Measurements from ENCODE around the gene PSME1. TPM values are rescaled to one million over a fixed set of nuclear protein-coding genes. Genes with fewer than 3 reads are reported as not detected.

Gene PSME1
- total RNA-seq, 2 experiments from 2014 or later: 149 to 187 TPM

DNA sequence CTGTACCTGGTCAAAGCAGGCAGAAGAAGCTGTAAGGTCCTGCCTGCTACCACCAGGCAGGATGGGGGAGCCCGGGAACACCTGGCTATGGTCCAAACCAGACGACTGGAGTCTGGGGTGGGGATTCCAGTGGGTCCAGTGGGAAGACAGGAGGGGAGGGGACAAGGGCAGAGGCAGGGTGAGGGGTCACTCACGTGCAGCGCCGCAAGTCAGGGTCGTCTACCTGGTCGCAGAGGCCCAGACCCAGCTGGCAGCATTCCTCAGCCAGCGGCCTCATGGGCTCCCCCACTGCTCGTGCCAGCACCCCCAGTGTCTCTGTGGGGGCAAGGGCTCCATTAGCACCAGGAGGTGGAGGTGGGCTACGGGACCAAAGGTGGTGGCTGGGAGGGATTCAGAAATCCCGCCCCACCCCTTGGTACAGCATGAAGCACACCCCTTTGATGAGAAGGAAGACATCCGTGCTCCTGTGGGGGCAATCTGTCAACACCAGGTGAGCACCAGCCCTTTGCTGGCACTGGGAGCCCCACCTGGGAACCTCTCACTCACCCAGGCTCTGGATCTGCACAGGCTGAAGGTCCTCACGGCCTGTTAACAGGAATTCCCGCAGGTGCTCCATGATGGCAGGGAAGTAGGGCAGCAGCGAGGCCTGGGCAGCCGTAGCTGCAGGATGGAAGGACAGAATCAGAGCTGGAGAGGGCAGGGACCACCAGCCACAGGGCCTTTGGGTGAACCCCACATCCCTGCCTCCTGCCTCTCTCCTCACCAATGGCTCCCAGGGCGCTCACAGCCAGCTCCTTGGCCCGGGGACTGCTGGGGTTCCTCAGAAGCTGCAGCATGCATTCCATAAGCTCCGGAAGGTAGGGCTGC lies 48.3 kb downstream of the PSME1 start:
- peaks cover 11% of the 10 kb centered on the region; the same call in 1 of the 2 replicates for H3K79me2 ChIP-seq (ENCODE audit: insufficient read depth, low read depth, low read length)
- no peaks in the 10 kb centered on the region for H3K9me2 ChIP-seq (ENCODE audit: insufficient read depth, low read length)
- no peak overlapping the region for H3K27ac ChIP-seq (ENCODE audit: low read depth, low read length, poor library complexity, severe bottlenecking)
- H2AFZ ChIP-seq (ENCODE audit: low read length): no peak overlapping the region
- no peak overlapping the region for H3K4me2 ChIP-seq (ENCODE audit: low read length)
- TF ChIP-seq, protein P1, sequence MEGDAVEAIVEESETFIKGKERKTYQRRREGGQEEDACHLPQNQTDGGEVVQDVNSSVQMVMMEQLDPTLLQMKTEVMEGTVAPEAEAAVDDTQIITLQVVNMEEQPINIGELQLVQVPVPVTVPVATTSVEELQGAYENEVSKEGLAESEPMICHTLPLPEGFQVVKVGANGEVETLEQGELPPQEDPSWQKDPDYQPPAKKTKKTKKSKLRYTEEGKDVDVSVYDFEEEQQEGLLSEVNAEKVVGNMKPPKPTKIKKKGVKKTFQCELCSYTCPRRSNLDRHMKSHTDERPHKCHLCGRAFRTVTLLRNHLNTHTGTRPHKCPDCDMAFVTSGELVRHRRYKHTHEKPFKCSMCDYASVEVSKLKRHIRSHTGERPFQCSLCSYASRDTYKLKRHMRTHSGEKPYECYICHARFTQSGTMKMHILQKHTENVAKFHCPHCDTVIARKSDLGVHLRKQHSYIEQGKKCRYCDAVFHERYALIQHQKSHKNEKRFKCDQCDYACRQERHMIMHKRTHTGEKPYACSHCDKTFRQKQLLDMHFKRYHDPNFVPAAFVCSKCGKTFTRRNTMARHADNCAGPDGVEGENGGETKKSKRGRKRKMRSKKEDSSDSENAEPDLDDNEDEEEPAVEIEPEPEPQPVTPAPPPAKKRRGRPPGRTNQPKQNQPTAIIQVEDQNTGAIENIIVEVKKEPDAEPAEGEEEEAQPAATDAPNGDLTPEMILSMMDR (conservative IDR thresholded peaks at IDR 0.05; ENCODE audit: low read length): no peak
- no peak for TF ChIP-seq EZH2phosphoT487 (IDR thresholded peaks at IDR 0.05; ENCODE audit: borderline replicate concordance, low read depth, low read length)
- H3K9me3 ChIP-seq (ENCODE audit: low read length): no peaks in the 10 kb centered on the region
- no peak for DNase-seq (ENCODE audit: low spot score)
- CTCF ChIA-PET (ENCODE audit: unreplicated experiment): no interaction called here
- peaks cover 74% of the 10 kb centered on the region for H3K36me3 ChIP-seq (ENCODE audit: insufficient read depth, low read length)
- BruUV-seq (replicated peaks): no TSS peak
- intact Hi-C loops (cut with micrococcal nuclease; ENCODE audit: unreplicated experiment): no loop called here
- peaks cover 15% of the 10 kb centered on the region for H3K4me1 ChIP-seq (ENCODE audit: insufficient read depth, low read length, poor library complexity, severe bottlenecking)
- no peaks in the 10 kb centered on the region for H4K20me1 ChIP-seq (ENCODE audit: insufficient read depth, low read length)
- H3K4me3 ChIP-seq (ENCODE audit: low read depth, low read length, poor library complexity, severe bottlenecking): no peak overlapping the region
- POLR2A ChIA-PET: interaction anchor here (0.7 kb wide), 1 partner anchor 261 kb away, joined by 3 read pairs; no protein-coding TSS in a partner anchor

DNA sequence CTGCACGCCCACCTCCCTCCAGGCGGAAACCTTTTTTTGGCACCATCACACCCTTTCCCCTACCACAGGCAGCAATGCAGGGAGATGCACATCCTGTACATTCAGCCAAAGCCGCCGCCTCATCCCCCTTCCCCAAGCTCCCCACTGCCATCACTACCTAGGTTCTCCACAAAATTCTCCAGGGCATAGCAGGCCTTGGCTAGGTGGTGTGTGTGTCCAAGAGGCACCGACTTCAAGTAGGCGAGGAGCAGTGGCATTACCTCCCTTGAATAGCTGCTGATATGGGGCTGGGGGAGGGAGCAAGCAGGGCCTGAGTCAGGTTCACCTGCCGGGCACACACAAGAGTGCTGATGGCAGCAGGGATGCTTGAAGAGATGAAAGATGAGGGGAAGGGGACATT lies 49.0 kb downstream of the PSME1 start:
- Histone ChIP-seq H3K36me3 (ENCODE audit: insufficient read depth, low read length) (peaks cover 70% of the 10 kb centered on the region), H3K4me3 (ENCODE audit: low read depth, low read length, poor library complexity, severe bottlenecking) (no peak overlapping the region), H3K4me1 (ENCODE audit: insufficient read depth, low read length, poor library complexity, severe bottlenecking) (peaks cover 16% of the 10 kb centered on the region), H3K4me2 (ENCODE audit: low read length) (no peak overlapping the region), H4K20me1 (ENCODE audit: insufficient read depth, low read length) (no peaks in the 10 kb centered on the region), H3K9me3 (ENCODE audit: low read length) (no peaks in the 10 kb centered on the region), H3K9me2 (ENCODE audit: insufficient read depth, low read length) (no peaks in the 10 kb centered on the region), H3K79me2 (ENCODE audit: insufficient read depth, low read depth, low read length) (peaks cover 11% of the 10 kb centered on the region; the same call in 1 of the 2 replicates), H2AFZ (ENCODE audit: low read length) (no peak overlapping the region), H3K27ac (ENCODE audit: low read depth, low read length, poor library complexity, severe bottlenecking) (no peak overlapping the region)
- no TSS peak for BruUV-seq (replicated peaks)
- POLR2A ChIA-PET: no interaction called here
- CTCF ChIA-PET (ENCODE audit: unreplicated experiment): no interaction called here
- no peak for DNase-seq (ENCODE audit: low spot score)
- TF ChIP-seq EZH2phosphoT487 (IDR thresholded peaks at IDR 0.05; ENCODE audit: borderline replicate concordance, low read depth, low read length): no peak
- TF ChIP-seq, protein P1 (conservative IDR thresholded peaks at IDR 0.05; ENCODE audit: low read length): no peak
- intact Hi-C loops (cut with micrococcal nuclease; ENCODE audit: unreplicated experiment): no loop called here

DNA sequence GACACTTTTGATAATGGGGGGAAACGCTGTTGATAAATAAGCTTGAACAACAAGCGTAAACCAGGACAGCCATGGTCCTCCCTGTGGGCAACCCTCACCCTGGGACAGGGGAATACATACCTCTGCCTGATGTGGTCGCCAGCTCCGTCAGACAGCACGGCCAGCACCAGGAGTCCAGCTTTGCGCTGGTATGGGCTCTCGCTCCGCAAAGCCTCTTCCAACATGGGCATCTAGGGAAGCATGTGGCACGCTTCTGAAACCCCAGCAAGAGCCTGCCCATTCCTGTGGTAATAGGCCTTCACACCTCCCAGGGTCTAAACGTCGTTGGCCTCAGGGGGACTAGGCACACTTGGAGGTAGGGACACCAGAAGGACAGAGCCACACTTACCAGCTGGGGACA lies 49.7 kb downstream of the PSME1 start:
- no peak for DNase-seq (ENCODE audit: low spot score)
- peaks cover 67% of the 10 kb centered on the region for H3K36me3 ChIP-seq (ENCODE audit: insufficient read depth, low read length)
- CTCF ChIA-PET (ENCODE audit: unreplicated experiment): no interaction called here
- POLR2A ChIA-PET: interaction anchor here (0.9 kb wide), 1 partner anchor 26 kb away, joined by 4 read pairs; no protein-coding TSS in a partner anchor
- no peaks in the 10 kb centered on the region for H3K9me2 ChIP-seq (ENCODE audit: insufficient read depth, low read length)
- H3K27ac ChIP-seq (ENCODE audit: low read depth, low read length, poor library complexity, severe bottlenecking): no peak overlapping the region
- no peaks in the 10 kb centered on the region for H4K20me1 ChIP-seq (ENCODE audit: insufficient read depth, low read length)
- BruUV-seq (replicated peaks): no TSS peak
- no peak overlapping the region for H3K4me2 ChIP-seq (ENCODE audit: low read length)
- H2AFZ ChIP-seq (ENCODE audit: low read length): no peak overlapping the region
- H3K4me3 ChIP-seq (ENCODE audit: low read depth, low read length, poor library complexity, severe bottlenecking): no peak overlapping the region
- no peaks in the 10 kb centered on the region for H3K9me3 ChIP-seq (ENCODE audit: low read length)
- H3K4me1 ChIP-seq (ENCODE audit: insufficient read depth, low read length, poor library complexity, severe bottlenecking): peaks cover 16% of the 10 kb centered on the region
- peaks cover 11% of the 10 kb centered on the region; the same call in 1 of the 2 replicates for H3K79me2 ChIP-seq (ENCODE audit: insufficient read depth, low read depth, low read length)
- intact Hi-C loops (cut with micrococcal nuclease; ENCODE audit: unreplicated experiment): no loop called here
- TF ChIP-seq EZH2phosphoT487 (IDR thresholded peaks at IDR 0.05; ENCODE audit: borderline replicate concordance, low read depth, low read length): no peak
- TF ChIP-seq, protein P1 (conservative IDR thresholded peaks at IDR 0.05; ENCODE audit: low read length): no peak
